ENCODE measurements around the gene INAFM1. TPM values are rescaled to one million over a fixed set of nuclear protein-coding genes. Genes with fewer than 3 reads are reported as not detected.

Gene INAFM1
- 10 to 100 TPM; 10.6 to 37.7 (median 13.5) TPM for total RNA-seq
- 10 to 100 TPM; 25.6 to 29.7 TPM for polyA plus RNA-seq

GRCh38 chr19:47274071-47274890 lies at the start of gene INAFM1:
Gene INAFM1, plus strand, starts transcription at chr19:47274885. Its CDS starts 35 bp downstream, at chr19:47274920.
- Histone ChIP-seq H3K9me3 (no peaks in the 10 kb centered on the region), H3K4me1 (peaks cover 0 to 12% (median 0%) of the 10 kb centered on the region in 3 donors), H3K36me3 (peaks cover 0 to 12% (median 11%) of the 10 kb centered on the region in 3 donors), H3K27me3 (no peaks in the 10 kb centered on the region), H3K27ac (peak within 1 kb of the TSS; percentile 97 to 98 (median 97)), H3K4me3 (peak within 1 kb of the TSS; percentile 46 to 81 (median 58))
- FAIRE-seq (no peak), DNase-seq (peak; percentile 96 to 100 (median 99)), ATAC-seq (peak; percentile 84 to 92 (median 86))
- WGBS, 2 donors, result 1% methylated on average over 43 to 67 of the region's 72 CpGs
- intact Hi-C loops (cut with DNase I), result no loop called here
- no peak for TF ChIP-seq CTCF (IDR thresholded peaks at IDR 0.05)

- FAIRE-seq (no peak), ATAC-seq (peak; percentile 73 to 82 (median 78)), DNase-seq (peak; percentile 83 to 98 (median 92))
- TF ChIP-seq CTCF (IDR thresholded peaks at IDR 0.05), result peak in 3 of 4 donors; percentile 17 to 29 (median 20)
- H3K27me3 ChIP-seq, result no peaks in the 10 kb centered on the region
- intact Hi-C loops (cut with DNase I), result no loop called here
- peaks cover 0 to 18% (median 5%) of the 10 kb centered on the region in 3 donors for H3K4me1 ChIP-seq
- H3K4me3 ChIP-seq, result peak overlapping the region; percentile 31 to 99 (median 73)
- WGBS, 2 donors, result 2 to 4% methylated on average over 39 to 59 of the region's 59 CpGs
- H3K9me3 ChIP-seq, result no peaks in the 10 kb centered on the region
- peaks cover 0 to 13% (median 8%) of the 10 kb centered on the region in 3 donors for H3K36me3 ChIP-seq
- peak overlapping the region; percentile 93 to 97 (median 96) for H3K27ac ChIP-seq
Observed at GRCh38 chr19:47225746-47226425, 48.8 kb upstream of the INAFM1 start.

- no peaks in the 10 kb centered on the region for H3K27me3 ChIP-seq
- WGBS, 2 donors, result 13 to 14% methylated on average over 54 to 56 of the region's 56 CpGs
- peak overlapping the region; percentile 31 to 99 (median 73) for H3K4me3 ChIP-seq
- TF ChIP-seq CTCF (IDR thresholded peaks at IDR 0.05), result no peak
- peaks cover 0 to 5% (median under 1%) of the 10 kb centered on the region in 3 donors for H3K36me3 ChIP-seq
- intact Hi-C loops (cut with DNase I), result no loop called here
- peaks cover 0 to 20% (median 6%) of the 10 kb centered on the region in 3 donors for H3K4me1 ChIP-seq
- peak overlapping the region; percentile 93 to 97 (median 96) for H3K27ac ChIP-seq
- H3K9me3 ChIP-seq, result no peaks in the 10 kb centered on the region
- DNase-seq (peak; percentile 61 to 82 (median 75)), FAIRE-seq (no peak), ATAC-seq (peak; percentile 23 to 52 (median 36))
Observed at GRCh38 chr19:47226426-47227351, 48.0 kb upstream of the INAFM1 start.

GRCh38 chr19:47227352-47228167 lies 47.1 kb upstream of the INAFM1 start:
- intact Hi-C loops (cut with DNase I), result no loop called here
- FAIRE-seq, result no peak
- H3K4me1 ChIP-seq, result peaks cover 0 to 26% (median 14%) of the 10 kb centered on the region in 3 donors

More at GRCh38 chr19:47227352-47228167, 47.1 kb upstream of the INAFM1 start:
- H3K27me3 ChIP-seq, result no peaks in the 10 kb centered on the region
- DNase-seq (peak; percentile 77 to 90 (median 84)), ATAC-seq (peak; percentile 9 to 44 (median 22))
- H3K4me3 ChIP-seq, result peak overlapping the region in 3 of 4 donors; percentile 47 to 99 (median 99)
- H3K36me3 ChIP-seq, result no peaks in the 10 kb centered on the region
- 12 to 14% methylated on average over 26 to 27 of the region's 27 CpGs for WGBS, 2 donors
- peak overlapping the region; percentile 93 to 97 (median 96) for H3K27ac ChIP-seq
- no peak for TF ChIP-seq CTCF (IDR thresholded peaks at IDR 0.05)
- no peaks in the 10 kb centered on the region for H3K9me3 ChIP-seq

Measured in pancreas (tissue), 10 donors.